GM12801 (cell line): Measurements from ENCODE around the gene HMGCLL1.

ENCODE experiments used
- TF ChIP-seq, protein P1 (sequence below): IDR thresholded peaks from one replicate; pipeline ENCODE4 v1.5.1; 2011; ENCODE audit warnings: control low read depth; ENCODE audit not compliant: insufficient read length; ENCODE audit errors: extremely low read depth

HMGCLL1 gene

DNA sequence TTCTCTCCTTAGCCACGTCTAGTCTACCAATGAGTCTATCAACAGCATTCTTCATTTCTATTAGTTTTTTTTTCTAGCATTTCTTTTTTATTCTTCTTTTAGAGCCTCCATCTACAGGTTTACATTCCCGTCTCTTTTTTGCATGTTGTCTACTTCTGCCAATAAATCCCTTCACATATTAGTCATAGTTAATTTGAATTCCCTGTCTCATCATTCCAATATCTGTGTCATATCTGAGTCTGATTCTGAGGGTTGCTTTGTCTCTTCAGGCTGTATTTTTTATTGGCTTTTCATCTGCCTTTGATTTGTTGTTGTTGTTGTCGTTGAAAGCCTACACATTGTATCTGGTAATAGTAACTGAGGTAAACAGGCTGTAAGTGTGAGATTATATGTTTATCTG lies 104.6 kb downstream of the HMGCLL1 start:
- TF ChIP-seq, protein P1, sequence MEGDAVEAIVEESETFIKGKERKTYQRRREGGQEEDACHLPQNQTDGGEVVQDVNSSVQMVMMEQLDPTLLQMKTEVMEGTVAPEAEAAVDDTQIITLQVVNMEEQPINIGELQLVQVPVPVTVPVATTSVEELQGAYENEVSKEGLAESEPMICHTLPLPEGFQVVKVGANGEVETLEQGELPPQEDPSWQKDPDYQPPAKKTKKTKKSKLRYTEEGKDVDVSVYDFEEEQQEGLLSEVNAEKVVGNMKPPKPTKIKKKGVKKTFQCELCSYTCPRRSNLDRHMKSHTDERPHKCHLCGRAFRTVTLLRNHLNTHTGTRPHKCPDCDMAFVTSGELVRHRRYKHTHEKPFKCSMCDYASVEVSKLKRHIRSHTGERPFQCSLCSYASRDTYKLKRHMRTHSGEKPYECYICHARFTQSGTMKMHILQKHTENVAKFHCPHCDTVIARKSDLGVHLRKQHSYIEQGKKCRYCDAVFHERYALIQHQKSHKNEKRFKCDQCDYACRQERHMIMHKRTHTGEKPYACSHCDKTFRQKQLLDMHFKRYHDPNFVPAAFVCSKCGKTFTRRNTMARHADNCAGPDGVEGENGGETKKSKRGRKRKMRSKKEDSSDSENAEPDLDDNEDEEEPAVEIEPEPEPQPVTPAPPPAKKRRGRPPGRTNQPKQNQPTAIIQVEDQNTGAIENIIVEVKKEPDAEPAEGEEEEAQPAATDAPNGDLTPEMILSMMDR = no peak

DNA sequence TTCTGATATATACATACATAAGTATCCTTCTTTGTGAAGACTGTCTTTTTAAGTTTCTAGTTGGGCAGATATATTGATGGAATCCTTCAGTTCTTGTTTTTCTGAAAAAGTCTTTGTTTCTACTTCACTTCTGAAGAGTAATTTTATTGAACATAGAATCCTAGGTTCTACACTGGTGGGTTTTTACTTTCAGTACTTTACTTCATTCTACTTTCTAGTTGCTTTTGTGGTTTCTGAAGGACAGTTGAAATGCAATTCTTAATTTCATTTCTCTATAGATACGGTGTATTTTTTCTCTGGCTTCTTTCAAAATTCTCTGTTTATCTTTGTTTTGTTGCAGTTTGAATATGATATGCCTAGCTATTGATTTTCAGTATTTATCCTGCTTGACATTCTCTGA lies 105.3 kb downstream of the HMGCLL1 start:
- TF ChIP-seq, protein P1 = no peak

DNA sequence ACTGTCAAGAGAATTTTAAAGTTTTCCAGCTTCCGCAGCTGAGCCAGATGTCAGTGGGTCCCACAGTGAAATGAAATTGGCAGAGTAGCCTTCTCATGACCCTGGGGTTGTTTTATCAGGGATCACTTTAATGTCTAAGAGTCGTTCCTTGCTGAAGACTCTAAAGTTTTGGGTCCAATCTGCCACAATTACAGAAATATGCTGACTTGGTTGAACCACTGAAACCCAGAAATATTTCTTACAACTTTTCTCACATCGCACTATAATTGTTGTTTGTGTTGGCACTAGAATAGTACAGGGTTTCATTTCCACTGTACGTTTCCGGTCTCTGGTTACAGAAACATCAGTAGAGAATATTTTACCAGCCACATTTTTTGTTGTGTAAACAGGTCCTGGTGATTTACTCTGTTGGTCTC lies 109.0 kb downstream of the HMGCLL1 start:
- TF ChIP-seq, protein P1 = no peak

DNA sequence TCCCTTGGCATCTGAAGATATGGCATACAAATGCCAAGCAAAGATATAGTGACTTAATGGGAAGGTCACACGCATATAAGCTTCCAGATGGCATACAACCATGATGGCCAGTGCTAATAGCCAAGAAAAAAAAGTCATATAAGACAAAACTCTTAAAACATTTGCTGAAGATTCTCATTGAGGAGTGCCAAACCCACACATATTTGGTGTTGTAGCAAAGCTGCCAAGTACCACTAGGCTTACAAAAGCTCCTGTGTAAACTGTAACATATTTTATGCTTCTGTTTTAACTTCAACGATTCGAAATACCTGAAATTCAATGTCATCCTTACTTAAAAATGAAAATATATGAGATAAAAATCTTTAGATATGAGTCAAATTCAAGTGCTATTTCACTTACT lies 123.0 kb downstream of the HMGCLL1 start:
- TF ChIP-seq, protein P1 = no peak

DNA sequence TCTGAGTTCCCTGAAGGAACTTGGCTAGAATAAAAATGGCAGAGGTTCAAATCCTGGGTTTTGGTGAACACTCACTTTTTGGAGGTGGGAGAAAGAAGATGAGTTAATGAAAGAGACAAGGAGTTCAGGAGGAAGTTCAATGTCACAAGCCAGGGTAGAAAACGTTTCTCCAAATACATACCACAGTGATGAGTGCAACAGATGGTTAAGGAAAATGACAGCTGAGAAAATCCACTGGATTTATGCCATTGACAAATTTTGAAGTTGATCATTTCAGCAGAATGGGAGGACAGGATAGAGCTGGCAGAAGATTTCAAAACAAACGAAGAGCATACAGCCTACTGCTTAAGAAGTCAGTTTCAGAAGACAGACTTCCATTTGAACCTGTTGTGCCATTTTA lies 129.0 kb downstream of the HMGCLL1 start:
- TF ChIP-seq, protein P1 = no peak

DNA sequence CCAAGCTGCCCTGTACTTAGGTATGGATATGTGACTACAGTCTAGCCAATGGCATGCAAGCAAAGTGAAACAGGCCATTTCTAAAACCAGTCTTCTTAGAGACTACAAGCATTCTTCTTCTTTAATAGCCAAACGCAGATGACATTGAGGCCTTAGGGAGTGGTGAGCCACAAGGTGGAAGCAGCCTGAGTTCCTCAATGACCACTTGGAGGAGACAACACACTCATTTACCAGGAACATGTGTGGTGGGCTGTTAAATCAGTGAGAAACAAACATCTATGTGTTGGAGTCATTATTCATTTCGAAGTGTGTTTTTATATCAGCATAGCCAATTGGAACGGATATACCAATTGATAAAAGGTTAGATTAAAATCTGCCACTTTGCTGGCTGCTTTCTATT lies 129.8 kb downstream of the HMGCLL1 start:
- TF ChIP-seq, protein P1 = no peak

DNA sequence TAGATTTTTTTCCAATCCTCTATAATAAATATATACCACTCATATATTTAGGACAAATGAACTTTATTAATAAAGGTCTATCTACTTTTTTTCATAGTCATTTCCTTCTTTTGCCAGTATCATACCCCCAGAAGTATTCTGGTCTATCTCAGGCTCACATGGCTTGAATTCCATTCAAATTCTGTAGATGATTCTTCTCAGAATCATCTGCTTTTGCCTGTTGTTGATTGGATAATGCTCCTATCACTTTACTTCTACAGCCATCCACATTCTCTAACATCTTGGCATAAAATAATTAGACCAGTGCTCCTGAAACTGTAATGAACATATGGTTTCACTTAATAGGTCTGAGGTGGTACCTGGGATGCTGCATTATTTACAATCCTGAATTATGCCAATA lies 130.5 kb downstream of the HMGCLL1 start:
- TF ChIP-seq, protein P1 = no peak

DNA sequence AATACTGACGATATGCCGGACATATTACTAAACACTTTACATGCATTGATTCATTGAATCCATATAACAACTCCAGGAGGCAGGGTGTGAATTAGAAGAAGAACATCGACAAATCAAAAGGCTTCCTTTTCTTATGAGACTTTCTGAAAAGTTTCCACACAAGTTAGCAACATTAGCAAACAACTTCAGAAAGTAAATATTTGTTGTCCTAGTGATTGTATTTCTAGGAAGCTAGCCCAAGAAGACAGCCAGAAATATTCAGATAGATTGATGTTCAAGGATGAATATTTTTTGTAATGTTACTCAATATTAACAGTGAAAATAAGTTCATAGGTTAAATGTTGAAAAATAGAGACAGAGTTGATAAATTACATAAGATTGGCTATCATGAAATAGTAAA lies 131.1 kb downstream of the HMGCLL1 start:
- TF ChIP-seq, protein P1 = no peak
